HFFc6 (cell line): Measurements from ENCODE around the gene CEP89. TPM values are rescaled to one million over a fixed set of nuclear protein-coding genes. Genes with fewer than 3 reads are reported as not detected.

Source experiments
- DNase-seq: peaks from one replicate; pipeline ENCODE4 v3.0.0-alpha.2; 2018
- H3K27ac Mint-ChIP-seq: 2 replicates; pipeline ENCODE4 v1.8.0; 2020; ENCODE audit warnings: mild to moderate bottlenecking, mixed read lengths
- H3K27me3 Mint-ChIP-seq: 2 replicates; pipeline ENCODE4 v1.8.0; 2021; ENCODE audit warnings: mild to moderate bottlenecking, moderate library complexity, mixed read lengths; ENCODE audit not compliant: insufficient read depth
- H3K36me3 Mint-ChIP-seq: 2 replicates; pipeline ENCODE4 v1.8.0; 2021; ENCODE audit warnings: low read depth, mixed read lengths
- H3K4me1 Mint-ChIP-seq: 2 replicates; pipeline ENCODE4 v1.8.0; 2020; ENCODE audit warnings: low read depth, mixed read lengths
- H3K4me3 Mint-ChIP-seq: 2 replicates; pipeline ENCODE4 v1.8.0; 2020; ENCODE audit warnings: mild to moderate bottlenecking, moderate library complexity, mixed read lengths
- H3K9me3 Mint-ChIP-seq: 2 replicates; pipeline ENCODE4 v1.8.0; 2020; ENCODE audit warnings: mild to moderate bottlenecking, mixed read lengths
- CTCF ChIP-seq: fragments of 200-600 bp; sonication (generic); IDR thresholded peaks from 2 replicates; pipeline ENCODE4 v1.5.0; 2021; ENCODE audit warnings: antibody characterized with exemption, mild to moderate bottlenecking
- total RNA-seq, 6 experiments: library from RNA; stranded (reverse); fragmentation: NEBNext Ultra II Directional; extraction: Animal tissue kit (Norgen Biotek cat#: 25700); gene quantifications; 2 replicates in 1 of 6; 3 replicates in 5 of 6; pipeline ENCODE4 v1.2.3, GENCODE V29; 2021

CEP89 gene
- total RNA-seq, 6 experiments from 2014 or later = 27.3 to 32.1 (median 30.9) TPM

DNA sequence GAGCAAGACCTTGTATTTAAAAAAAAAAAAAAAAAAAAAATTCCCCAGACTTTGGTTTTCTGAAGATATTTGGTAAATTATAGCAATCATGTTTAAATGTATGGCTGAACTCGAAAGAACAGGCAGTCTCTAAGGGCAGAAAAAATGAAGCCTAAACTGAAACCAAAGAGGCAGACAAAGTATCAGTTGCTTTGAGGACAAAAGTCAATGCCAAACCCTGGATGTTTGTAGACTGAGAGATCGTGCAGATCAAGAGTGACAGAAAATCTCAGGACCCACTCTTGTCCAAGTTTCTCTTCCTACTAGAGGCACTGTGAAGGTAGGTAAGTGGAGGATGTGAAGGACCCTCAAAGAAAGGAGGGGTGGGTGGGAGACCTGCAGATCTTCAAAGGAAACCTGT, 91.1 kb downstream of the CEP89 start:
- H3K36me3 Mint-ChIP-seq = 0 out of 2 replicates have a peak, but pooled peaks cover 4% of the 10 kb centered on the region
- H3K27ac Mint-ChIP-seq = no peak overlapping the region
- DNase-seq = no peak
- peaks cover 2% of the 10 kb centered on the region; the same call in 1 of the 2 replicates for H3K27me3 Mint-ChIP-seq
- no peak overlapping the region for H3K4me3 Mint-ChIP-seq
- TF ChIP-seq CTCF = no peak
- no peaks in the 10 kb centered on the region for H3K9me3 Mint-ChIP-seq
- H3K4me1 Mint-ChIP-seq = peaks cover 16% of the 10 kb centered on the region

- no peaks in the 10 kb centered on the region for H3K9me3 Mint-ChIP-seq
- TF ChIP-seq CTCF = no peak
- peak overlapping the region; percentile 10; the same call in 1 of the 2 replicates for H3K27ac Mint-ChIP-seq
- H3K36me3 Mint-ChIP-seq = 0 out of 2 replicates have a peak, but pooled peaks cover 4% of the 10 kb centered on the region
- no peak overlapping the region for H3K4me3 Mint-ChIP-seq
- peaks cover 16% of the 10 kb centered on the region for H3K4me1 Mint-ChIP-seq
- DNase-seq = no peak
- peaks cover 2% of the 10 kb centered on the region; the same call in 1 of the 2 replicates for H3K27me3 Mint-ChIP-seq
These were observed 92.0 kb downstream of the CEP89 start for GRCh38 chr19:32879741-32880140.

DNA sequence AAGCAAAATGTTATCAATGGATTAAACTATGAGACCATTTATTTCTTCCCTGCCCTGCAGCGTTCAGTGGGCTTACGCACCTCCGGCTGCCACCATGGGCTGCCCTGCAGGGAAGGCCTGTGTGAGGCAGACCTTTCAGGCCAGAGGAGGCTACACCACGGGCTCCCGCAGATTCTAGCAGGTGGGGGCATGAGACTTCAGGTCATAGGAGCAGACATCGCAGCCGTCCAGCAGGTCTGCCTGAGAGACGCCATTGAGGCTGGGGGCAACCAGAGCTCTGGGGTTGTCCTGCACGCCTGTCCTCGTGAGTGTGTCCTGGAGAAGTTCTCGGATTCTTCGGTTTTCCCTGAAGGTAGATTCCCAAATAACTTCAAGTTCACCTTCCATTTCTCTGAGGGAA, 92.8 kb downstream of the CEP89 start:
- Mint-ChIP-seq H3K4me1 (peaks cover 16% of the 10 kb centered on the region), H3K27me3 (peaks cover 2% of the 10 kb centered on the region; the same call in 1 of the 2 replicates), H3K36me3 (0 out of 2 replicates have a peak, but pooled peaks cover 4% of the 10 kb centered on the region), H3K4me3 (no peak overlapping the region), H3K9me3 (no peaks in the 10 kb centered on the region), H3K27ac (no peak overlapping the region; the same call in 1 of the 2 replicates)
- no peak for DNase-seq
- no peak for TF ChIP-seq CTCF

DNA sequence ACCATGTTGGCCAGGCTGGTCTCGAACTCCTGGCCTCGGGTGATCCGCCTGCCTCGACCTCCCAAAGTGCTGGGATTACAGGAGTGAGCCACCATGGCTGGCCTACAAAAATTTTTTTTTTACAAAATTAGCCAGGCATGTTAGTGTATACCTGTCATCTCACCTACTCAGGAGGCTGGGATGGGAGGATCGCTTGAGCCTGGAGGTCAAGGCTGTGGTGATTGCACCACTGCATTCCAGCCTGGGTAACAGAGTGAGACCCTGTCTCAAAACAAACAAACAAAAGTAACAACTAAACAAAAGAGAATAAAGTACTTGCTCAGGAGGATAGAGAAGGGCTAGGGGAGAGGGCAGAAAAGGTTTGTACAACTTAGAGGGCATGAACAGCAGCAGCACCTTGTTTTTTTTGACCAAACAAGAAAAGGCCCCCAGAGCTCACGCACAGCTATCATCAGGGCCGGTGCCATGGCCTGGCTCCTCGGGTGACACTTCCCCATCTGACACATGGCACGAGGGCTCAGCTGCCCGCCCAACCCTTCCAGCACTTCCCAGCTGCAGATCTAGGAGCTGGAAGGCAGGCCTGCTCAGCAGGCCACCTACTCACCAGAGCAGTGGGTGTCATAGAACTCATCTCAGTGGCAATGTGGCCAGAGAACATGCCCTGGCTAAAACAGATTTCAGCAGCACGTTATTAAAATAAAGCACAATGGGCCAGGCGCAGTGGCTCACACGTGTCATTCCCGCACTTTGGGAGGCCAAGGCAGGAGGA, 93.6 kb downstream of the CEP89 start:
- DNase-seq = no peak
- H3K36me3 Mint-ChIP-seq = 0 out of 2 replicates have a peak, but pooled peaks cover 4% of the 10 kb centered on the region
- H3K4me3 Mint-ChIP-seq = no peak overlapping the region
- H3K27me3 Mint-ChIP-seq = peaks cover 2% of the 10 kb centered on the region; the same call in 1 of the 2 replicates
- no peak for TF ChIP-seq CTCF
- peaks cover 16% of the 10 kb centered on the region for H3K4me1 Mint-ChIP-seq
- no peaks in the 10 kb centered on the region for H3K9me3 Mint-ChIP-seq
- H3K27ac Mint-ChIP-seq = peak overlapping the region; percentile 64

DNA sequence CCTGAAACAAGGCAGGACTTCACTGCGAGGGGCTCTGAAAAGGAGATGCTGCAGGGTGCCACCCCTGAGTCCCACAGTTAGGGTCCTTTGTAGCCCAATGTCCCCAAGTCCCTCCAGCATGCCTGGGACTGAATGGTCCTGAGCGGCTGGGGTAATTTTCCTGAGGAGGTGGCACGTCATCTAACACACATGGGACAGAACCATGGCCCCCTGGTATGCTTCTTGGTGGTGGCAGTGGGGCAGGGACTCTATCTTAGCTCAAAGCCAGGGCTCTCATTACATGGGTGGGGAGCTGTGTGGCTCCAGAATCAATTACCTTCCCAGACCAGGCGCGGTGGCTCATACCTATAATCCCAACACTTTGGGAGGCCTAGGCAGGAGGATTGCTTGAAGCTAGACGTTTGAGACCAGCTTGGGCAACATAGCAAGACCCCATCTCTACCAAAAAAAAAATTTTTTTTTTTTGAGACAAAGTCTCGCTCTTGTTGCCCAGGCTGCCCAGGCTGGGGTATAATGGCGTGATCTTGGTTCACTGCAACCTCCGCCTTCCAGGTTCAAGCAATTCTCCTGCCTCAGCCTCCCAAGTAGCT, 94.3 kb downstream of the CEP89 start:
- Mint-ChIP-seq H3K4me1 (peaks cover 16% of the 10 kb centered on the region), H3K27ac (peak overlapping the region; percentile 97), H3K27me3 (peaks cover 2% of the 10 kb centered on the region; the same call in 1 of the 2 replicates), H3K9me3 (no peaks in the 10 kb centered on the region), H3K36me3 (0 out of 2 replicates have a peak, but pooled peaks cover 4% of the 10 kb centered on the region), H3K4me3 (peak overlapping the region; percentile 50)
- TF ChIP-seq CTCF = no peak
- no peak for DNase-seq
